Non-pigmented ciliary epithelial cell (primary cell): ENCODE data around the gene MCTP2.
"Not testable (repeated sequence)": the region's sequence is repeated elsewhere in the genome, so short reads cannot be mapped to it uniquely, and the experiment has no call there.

Experiments
- DNase-seq: peaks from one replicate; pipeline ENCODE4 v3.0.0-alpha.2; 2010; ENCODE audit warnings: low read depth

The MCTP2 gene

DNA sequence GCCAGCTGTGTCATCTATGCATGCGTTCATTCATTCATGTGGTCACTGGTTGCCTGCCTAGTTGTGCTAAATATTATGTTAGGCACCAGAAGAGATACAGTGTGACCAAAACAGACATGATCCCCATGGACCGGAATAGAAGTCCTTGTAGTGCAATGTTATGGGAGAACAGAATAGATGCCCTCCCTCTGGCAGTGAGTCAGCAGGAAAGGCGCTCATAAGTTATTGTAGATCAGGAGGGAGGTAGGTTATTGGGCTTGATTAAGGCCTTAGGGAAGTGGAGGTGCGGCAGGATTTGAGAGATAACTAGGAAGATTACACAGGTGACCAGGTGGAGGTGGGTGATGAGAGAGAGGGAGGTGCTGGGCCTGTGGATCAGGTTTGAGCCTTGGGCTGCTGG, 5.2 kb downstream of the MCTP2 start:
- no peak for DNase-seq

DNA sequence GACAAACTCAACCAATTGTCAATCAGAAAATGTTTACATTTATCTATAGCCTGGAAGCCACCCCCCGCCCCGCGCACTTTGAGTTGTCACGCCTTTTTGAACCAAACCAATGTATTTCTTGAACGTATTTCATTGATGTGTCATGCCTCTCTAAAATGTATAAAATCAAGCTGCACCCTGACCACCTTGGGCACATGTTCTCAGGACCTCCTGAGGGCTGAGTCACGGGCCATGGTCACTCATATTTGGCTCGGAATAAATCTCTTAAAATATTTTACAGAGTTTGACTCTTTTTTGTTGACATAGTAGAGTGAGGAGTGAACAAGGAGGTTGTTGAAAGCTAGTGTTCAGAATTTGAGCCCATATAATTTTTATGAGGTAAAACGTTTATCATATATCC, 6.5 kb downstream of the MCTP2 start:
- no peak for DNase-seq

DNA sequence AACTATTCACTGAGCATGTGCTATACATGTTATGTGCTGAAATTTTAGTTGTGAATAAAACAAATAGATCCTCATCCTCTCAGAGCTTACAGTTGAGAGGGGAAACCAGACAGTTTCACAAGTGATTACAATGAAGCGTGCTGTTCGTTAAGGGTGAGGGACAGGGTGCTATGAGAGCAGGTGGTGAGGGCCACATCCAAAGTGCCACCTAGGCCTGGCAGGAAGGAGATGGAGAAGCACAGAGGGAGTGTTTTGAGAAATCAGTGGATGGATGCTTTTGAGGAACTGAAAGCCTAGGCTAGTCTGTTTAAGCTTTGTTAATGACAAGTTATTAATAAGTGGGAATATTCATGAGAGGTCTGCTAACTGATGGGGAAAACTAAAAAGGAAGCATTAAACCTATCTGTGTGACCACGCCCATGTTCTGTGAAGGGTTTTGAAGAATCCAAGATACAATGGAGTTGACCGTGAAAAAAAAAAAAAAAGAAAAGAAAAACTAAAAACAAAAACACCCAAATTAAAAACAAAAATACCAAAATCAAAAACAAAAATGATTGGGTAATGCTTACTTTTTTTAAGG, 7.3 kb downstream of the MCTP2 start:
- no peak for DNase-seq

GRCh38 chr15:94239474-94239873, 8.1 kb downstream of the MCTP2 start:
- DNase-seq: no peak

DNA sequence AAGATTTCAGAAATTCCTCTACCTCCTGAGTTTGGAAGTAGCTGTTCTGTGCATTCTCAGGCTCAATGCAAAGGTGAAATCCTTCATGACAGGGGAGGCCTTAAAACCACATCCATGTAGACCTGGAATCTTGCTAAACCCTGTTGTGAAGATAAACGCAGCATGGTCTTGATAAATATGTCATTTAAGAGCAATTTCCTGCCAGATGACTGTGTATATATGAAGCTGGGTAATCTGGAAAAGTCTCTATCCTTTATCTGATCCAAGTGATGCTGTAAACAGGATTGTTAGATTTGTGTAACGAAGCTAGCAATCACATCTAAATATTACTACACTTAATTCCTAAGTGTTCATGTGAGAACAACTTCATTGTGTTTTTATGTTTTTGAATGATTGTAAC, 9.1 kb downstream of the MCTP2 start:
- no peak for DNase-seq

- DNase-seq: no peak
Measured at GRCh38 chr15:94242257-94242656, 10.9 kb downstream of the MCTP2 start.

GRCh38 chr15:94243003-94243402, 11.6 kb downstream of the MCTP2 start:
- not testable (repeated sequence) for DNase-seq

- no peak for DNase-seq
Measured at GRCh38 chr15:94243418-94243817, 12.1 kb downstream of the MCTP2 start.

DNA sequence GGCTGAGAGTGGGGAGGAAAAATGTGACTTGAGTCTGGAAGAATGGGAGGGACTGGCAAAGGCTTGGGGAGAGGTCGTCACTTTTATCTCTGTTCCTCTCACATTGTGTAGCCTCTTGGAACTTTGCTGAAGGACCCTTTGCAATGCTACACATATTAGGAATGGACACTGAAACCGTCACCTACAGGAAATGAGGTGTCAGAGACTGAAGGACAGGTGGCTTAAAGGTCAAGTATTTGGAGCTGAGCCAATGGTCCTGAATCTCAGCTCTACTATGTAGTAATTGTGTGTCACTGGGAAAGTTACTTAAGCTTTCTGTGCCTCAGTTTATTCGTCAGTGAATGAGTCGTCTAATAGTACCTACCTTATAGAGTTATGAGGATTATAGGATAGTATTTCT, 14.7 kb downstream of the MCTP2 start:
- DNase-seq: no peak

GRCh38 chr15:94247789-94248638, 16.7 kb downstream of the MCTP2 start:
- no peak for DNase-seq

- DNase-seq: no peak
Measured at GRCh38 chr15:94250801-94251200, 19.4 kb downstream of the MCTP2 start.

GRCh38 chr15:94252223-94252766, 20.9 kb downstream of the MCTP2 start:
- no peak for DNase-seq

DNA sequence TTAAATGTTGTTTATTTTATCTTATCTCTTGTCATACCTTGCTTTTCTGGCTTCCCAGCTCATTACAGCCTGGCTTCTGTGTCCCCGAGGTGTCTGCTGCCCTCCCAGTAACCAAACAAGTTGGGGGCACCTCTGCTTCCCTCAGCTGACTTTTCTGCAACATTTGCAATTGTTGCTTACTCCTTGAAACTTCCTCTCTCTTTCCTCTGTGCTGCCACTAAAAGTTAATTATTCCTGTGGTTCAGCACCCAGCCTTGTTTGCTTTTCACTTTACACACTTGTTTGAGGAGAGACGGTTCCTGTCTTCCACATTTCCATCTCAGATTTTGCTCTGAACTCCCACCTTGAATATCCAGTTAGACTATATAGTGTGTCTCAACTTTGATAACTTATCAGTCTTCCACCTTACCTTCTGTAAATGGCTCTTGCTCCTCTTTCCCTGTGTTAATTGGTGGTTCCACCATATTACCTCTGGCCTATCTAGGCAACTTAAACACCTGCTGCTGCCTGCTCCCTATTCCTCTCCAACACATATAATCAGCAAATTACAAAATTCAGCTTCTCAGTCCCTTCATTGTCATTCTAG, 21.6 kb downstream of the MCTP2 start:
- DNase-seq: no peak

DNA sequence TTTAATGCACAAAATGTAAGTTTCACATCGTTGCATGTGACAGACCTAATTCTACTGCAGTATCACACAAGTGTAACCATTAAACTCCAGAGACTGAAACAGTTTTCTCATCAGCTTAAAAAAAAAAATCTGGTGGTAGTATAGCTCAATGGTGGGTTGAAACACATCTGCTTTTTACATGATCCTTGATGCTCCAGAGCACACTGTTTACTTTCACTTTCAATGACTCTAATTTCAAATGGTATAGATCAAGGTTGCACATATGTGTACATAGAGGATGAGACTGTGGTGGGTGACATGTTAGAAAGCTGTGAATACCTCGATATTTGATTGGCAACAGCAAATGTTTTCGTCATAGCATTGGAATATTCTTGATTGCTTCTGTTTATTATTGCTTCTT, 22.4 kb downstream of the MCTP2 start:
- no peak for DNase-seq

DNA sequence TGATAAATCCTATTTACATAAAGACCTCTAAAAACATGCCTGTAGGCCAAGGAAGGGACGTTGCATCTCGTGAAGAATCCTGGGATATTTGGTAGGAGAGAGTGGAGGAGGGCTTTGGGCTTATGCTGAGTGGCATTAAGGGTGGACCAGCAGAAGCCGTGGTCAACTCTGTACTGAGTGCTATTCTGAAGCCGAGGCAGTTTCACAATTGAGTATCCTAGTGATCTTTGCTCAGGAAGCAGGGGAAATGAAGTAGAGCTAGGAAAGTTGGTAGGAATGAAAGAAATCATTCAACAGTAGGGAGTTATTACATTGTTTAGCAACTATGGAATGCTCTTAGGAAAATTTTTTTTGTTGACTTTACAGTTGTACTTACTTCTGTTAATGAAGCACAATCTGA, 24.2 kb downstream of the MCTP2 start:
- DNase-seq: no peak

GRCh38 chr15:94256511-94256910, 25.1 kb downstream of the MCTP2 start:
- no peak for DNase-seq

DNA sequence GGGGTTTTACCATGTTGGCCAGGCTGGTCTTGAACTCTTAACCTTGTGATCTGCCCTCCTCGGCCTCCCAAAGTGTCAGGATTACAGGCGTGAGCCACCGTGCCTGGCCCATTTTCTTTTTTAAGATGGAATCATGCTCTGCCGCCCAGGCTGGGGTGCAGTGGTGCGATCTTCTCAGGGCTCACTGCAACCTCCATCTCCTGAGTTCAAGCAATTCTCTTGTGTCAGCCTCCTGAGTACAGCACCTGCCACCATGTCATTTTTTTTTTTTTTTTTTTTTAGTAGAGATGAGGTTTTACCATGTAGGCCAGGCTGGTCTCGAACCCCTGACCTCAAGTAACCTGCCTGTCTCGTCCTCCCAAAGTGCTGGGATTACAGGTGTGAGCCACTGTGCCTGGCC, 26.4 kb downstream of the MCTP2 start:
- DNase-seq: not testable (repeated sequence)

DNA sequence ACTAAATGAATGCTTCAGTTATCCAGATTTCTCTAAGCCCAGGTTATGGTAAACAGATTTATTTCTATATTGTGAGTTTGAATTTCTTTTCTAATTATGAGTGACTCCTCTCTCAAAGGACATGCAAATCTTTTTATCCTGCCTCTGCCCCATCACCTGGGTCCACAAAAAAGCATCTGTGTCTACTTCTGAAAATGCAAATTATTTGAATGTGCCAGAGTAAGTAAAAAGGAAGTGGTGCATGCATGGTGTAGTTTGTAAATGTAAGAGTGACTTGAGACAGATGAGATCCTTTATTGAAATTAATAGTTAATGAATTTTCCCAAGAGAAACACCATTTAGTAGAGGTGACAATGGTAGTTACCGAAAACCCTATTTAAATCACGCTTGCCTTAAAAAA, 26.9 kb downstream of the MCTP2 start:
- DNase-seq: no peak

- no peak for DNase-seq
Measured at GRCh38 chr15:94259121-94259751, 27.9 kb downstream of the MCTP2 start.

GRCh38 chr15:94259863-94260262, 28.5 kb downstream of the MCTP2 start:
- DNase-seq: no peak

DNA sequence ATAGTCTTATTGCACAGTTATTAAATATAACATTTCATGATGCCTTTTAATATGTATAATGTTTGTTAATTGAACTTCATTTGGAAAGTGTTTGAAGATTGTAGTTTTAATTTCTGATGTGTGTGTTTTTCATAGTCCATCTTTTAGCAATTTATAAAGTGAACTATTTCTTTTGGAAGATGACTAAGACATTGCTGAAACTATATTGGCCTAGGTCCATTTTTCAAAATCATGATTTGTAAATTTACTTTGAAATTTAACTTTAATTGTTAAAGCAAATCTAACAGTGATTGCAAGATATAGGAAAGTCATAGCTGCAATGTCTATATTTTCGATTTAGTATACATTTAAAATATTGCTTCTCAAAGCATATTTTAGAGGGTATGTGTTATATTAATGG, 30.8 kb downstream of the MCTP2 start:
- DNase-seq: no peak

GRCh38 chr15:94263341-94264273, 32.2 kb downstream of the MCTP2 start:
- DNase-seq: no peak
